HEK293 (cell line): ENCODE measurements around the gene TES.

Experiments
- CTCF ChIA-PET: fragments of 350-600 bp; formaldehyde crosslinking; extraction: SDS; loops from one replicate; lab custom pipeline; 2021; ENCODE audit warnings: antibody characterized with exemption; lab: Yijun Ruan, JAX
- POLR2A ChIA-PET: fragments of 300-600 bp; formaldehyde crosslinking; extraction: SDS; loops from one replicate; lab custom pipeline; 2020; ENCODE audit warnings: antibody characterized with exemption, inconsistent platforms; lab: Yijun Ruan, JAX
- H3K27ac ChIP-seq: fragments of 200-500 bp; sonication (Bioruptor generic); 2 replicates; pipeline ENCODE4 v1.5.1; 2014; ENCODE audit warnings: low read depth, low read length, control low read depth, inconsistent platforms; ENCODE audit errors: extremely low read depth
- H3K36me3 ChIP-seq, 2 experiments: fragments of 200-500 bp in 1 of 2; sonication (Bioruptor generic) in 1 of 2; 1 replicate in 1 of 2; 2 replicates in 1 of 2; pipeline ENCODE4 v1.5.1; 2014 to 2017; ENCODE audit warnings: inconsistent platforms in 2 of 2, low read length in 2 of 2; ENCODE audit not compliant: control insufficient read depth in 2 of 2, insufficient read depth in 1 of 2
- H3K4me1 ChIP-seq: fragments of 200-500 bp; sonication (Bioruptor generic); 2 replicates; pipeline ENCODE4 v1.5.1; 2014; ENCODE audit warnings: mild to moderate bottlenecking, low read length, inconsistent platforms; ENCODE audit not compliant: control insufficient read depth, insufficient read depth
- H3K4me3 ChIP-seq: 2 replicates; pipeline ENCODE4 v1.5.1; 2011; ENCODE audit warnings: low read depth, mild to moderate bottlenecking, control low read depth, low read length, moderate library complexity
- H3K9me3 ChIP-seq: fragments of 200-500 bp; sonication (Bioruptor generic); 2 replicates; pipeline ENCODE4 v1.5.1; 2014; ENCODE audit warnings: low read depth, low read length, inconsistent platforms; ENCODE audit not compliant: control insufficient read depth, insufficient read depth
- KLF10 ChIP-seq: fragments of 450-650 bp; IDR thresholded peaks from 2 replicates; pipeline ENCODE4 v1.5.1; 2018; ENCODE audit warnings: missing biosample characterization, mild to moderate bottlenecking, missing genetic modification characterization
- MYNN ChIP-seq: fragments of 450-650 bp; formaldehyde crosslinking; IDR thresholded peaks from 2 replicates; pipeline ENCODE4 v1.5.1; 2016; ENCODE audit warnings: missing biosample characterization, missing genetic modification characterization, borderline replicate concordance
- OSR2 ChIP-seq: fragments of 450-650 bp; formaldehyde crosslinking; IDR thresholded peaks from 2 replicates; pipeline ENCODE4 v1.5.1; 2016; ENCODE audit warnings: missing biosample characterization, missing genetic modification characterization
- OVOL3 ChIP-seq: fragments of 450-650 bp; formaldehyde crosslinking; IDR thresholded peaks from 2 replicates; pipeline ENCODE4 v1.5.1; 2016; ENCODE audit warnings: missing biosample characterization, missing genetic modification characterization
- SP2 ChIP-seq: fragments of 450-650 bp; formaldehyde crosslinking; IDR thresholded peaks from 2 replicates; pipeline ENCODE4 v1.5.1; 2016; ENCODE audit warnings: missing biosample characterization, missing genetic modification characterization
- ZFHX2 ChIP-seq: fragments of 450-650 bp; formaldehyde crosslinking; conservative IDR thresholded peaks from 2 replicates; pipeline ENCODE4 v1.5.1; 2016; ENCODE audit warnings: missing biosample characterization, missing genetic modification characterization
- ZFP3 ChIP-seq: fragments of 450-650 bp; formaldehyde crosslinking; IDR thresholded peaks from 2 replicates; pipeline ENCODE4 v1.5.1; 2016; ENCODE audit warnings: low read depth, missing biosample characterization, missing genetic modification characterization
- ZNF133 ChIP-seq: fragments of 450-650 bp; formaldehyde crosslinking; IDR thresholded peaks from 2 replicates; pipeline ENCODE4 v1.5.1; 2016; ENCODE audit warnings: missing biosample characterization, missing genetic modification characterization
- ZNF221 ChIP-seq: fragments of 450-650 bp; formaldehyde crosslinking; IDR thresholded peaks from 2 replicates; pipeline ENCODE4 v1.5.1; 2017; ENCODE audit warnings: missing biosample characterization, missing genetic modification characterization, borderline replicate concordance
- ZNF488 ChIP-seq: fragments of 450-650 bp; formaldehyde crosslinking; IDR thresholded peaks from 2 replicates; pipeline ENCODE4 v1.5.1; 2016; ENCODE audit warnings: missing biosample characterization, missing genetic modification characterization
- ZNF510 ChIP-seq: fragments of 450-650 bp; formaldehyde crosslinking; IDR thresholded peaks from 2 replicates; pipeline ENCODE4 v1.5.1; 2018; ENCODE audit warnings: mild to moderate bottlenecking, missing genetic modification characterization, missing biosample characterization; ENCODE audit not compliant: insufficient replicate concordance
- ZNF521 ChIP-seq: fragments of 450-650 bp; formaldehyde crosslinking; IDR thresholded peaks from 2 replicates; pipeline ENCODE4 v1.5.1; 2017; ENCODE audit warnings: missing biosample characterization, mild to moderate bottlenecking, missing genetic modification characterization
- ZNF549 ChIP-seq: fragments of 450-650 bp; IDR thresholded peaks from 2 replicates; pipeline ENCODE4 v1.5.1; 2018; ENCODE audit warnings: missing biosample characterization, missing genetic modification characterization, mild to moderate bottlenecking, inconsistent platforms, moderate library complexity
- ZNF580 ChIP-seq: fragments of 450-650 bp; formaldehyde crosslinking; IDR thresholded peaks from 2 replicates; pipeline ENCODE4 v1.5.1; 2016; ENCODE audit warnings: missing biosample characterization, missing genetic modification characterization
- ZNF585B ChIP-seq: fragments of 450-650 bp; formaldehyde crosslinking; IDR thresholded peaks from 2 replicates; pipeline ENCODE4 v1.5.1; 2016; ENCODE audit warnings: missing biosample characterization, missing genetic modification characterization
- ZNF623 ChIP-seq: fragments of 450-650 bp; formaldehyde crosslinking; IDR thresholded peaks from 2 replicates; pipeline ENCODE4 v1.5.1; 2016; ENCODE audit warnings: missing biosample characterization, missing genetic modification characterization
- ZNF692 ChIP-seq: fragments of 450-650 bp; formaldehyde crosslinking; IDR thresholded peaks from 2 replicates; pipeline ENCODE4 v1.5.1; 2016; ENCODE audit warnings: missing biosample characterization, missing genetic modification characterization
- ZNF792 ChIP-seq: fragments of 450-650 bp; formaldehyde crosslinking; IDR thresholded peaks from 2 replicates; pipeline ENCODE4 v1.5.1; 2016; ENCODE audit warnings: missing biosample characterization, missing genetic modification characterization
- TF ChIP-seq, protein P1 (sequence below): fragments of 450-650 bp; formaldehyde crosslinking; IDR thresholded peaks from 2 replicates; pipeline ENCODE4 v1.5.1; 2016; ENCODE audit warnings: missing biosample characterization, missing genetic modification characterization
- TF ChIP-seq, protein P2 (sequence below): fragments of 450-650 bp; formaldehyde crosslinking; IDR thresholded peaks from 2 replicates; pipeline ENCODE4 v1.5.1; 2016; ENCODE audit warnings: missing biosample characterization, missing genetic modification characterization

TES gene

DNA sequence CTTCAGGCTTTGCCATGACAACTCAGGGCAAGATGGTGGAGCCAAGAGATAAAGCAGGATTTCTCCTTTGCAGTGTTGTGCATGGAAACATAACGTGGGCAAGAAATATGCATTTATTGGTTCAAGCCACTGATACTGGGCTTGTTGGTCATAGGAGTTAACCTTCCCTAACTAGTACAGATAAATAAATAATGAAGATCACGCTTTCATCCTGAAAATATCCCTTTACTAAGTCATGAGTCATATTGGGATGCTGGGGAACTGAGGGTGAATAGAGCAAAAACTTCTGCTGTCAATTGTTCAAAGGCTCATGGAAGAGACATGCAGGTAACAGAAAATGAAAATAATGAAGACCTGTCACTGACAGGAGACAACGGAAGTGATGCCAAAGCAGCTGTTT, 55.5 kb downstream of the TES start (continued):
- no peak for TF ChIP-seq ZFP3 (tag by site-specific recombination)

- CTCF ChIA-PET: interaction anchor here (0.7 kb wide), 1 partner anchor 43 kb away, joined by 3 read pairs; no protein-coding TSS in a partner anchor
- POLR2A ChIA-PET: no interaction called here
Measured at GRCh38 chr7:116269466-116269865, 59.1 kb downstream of the TES start.

GRCh38 chr7:116271161-116271913, 61.0 kb downstream of the TES start:
- Histone ChIP-seq H3K4me3 (no peak overlapping the region), H3K36me3 (no peaks in the 10 kb centered on the region), H3K9me3 (no peaks in the 10 kb centered on the region), H3K4me1 (no peaks in the 10 kb centered on the region), H3K27ac (no peak overlapping the region)
- TF ChIP-seq ZNF549 (tag by site-specific recombination): no peak
- TF ChIP-seq, protein P1, sequence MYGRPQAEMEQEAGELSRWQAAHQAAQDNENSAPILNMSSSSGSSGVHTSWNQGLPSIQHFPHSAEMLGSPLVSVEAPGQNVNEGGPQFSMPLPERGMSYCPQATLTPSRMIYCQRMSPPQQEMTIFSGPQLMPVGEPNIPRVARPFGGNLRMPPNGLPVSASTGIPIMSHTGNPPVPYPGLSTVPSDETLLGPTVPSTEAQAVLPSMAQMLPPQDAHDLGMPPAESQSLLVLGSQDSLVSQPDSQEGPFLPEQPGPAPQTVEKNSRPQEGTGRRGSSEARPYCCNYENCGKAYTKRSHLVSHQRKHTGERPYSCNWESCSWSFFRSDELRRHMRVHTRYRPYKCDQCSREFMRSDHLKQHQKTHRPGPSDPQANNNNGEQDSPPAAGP: no peak
- no peak for TF ChIP-seq MYNN (tag by site-specific recombination)
- TF ChIP-seq ZNF692 (tag by site-specific recombination): no peak
- no peak for TF ChIP-seq SP2 (tag by site-specific recombination)
- no peak for TF ChIP-seq OSR2 (tag by site-specific recombination)
- TF ChIP-seq ZFHX2 (tag by site-specific recombination): no peak
- no peak for TF ChIP-seq OVOL3 (tag by site-specific recombination)
- TF ChIP-seq ZNF510 (tag by site-specific recombination): no peak
- TF ChIP-seq ZNF221 (tag by site-specific recombination): no peak
- no peak for TF ChIP-seq KLF10
- TF ChIP-seq ZNF488 (tag by site-specific recombination): no peak
- no peak for TF ChIP-seq ZNF580
- TF ChIP-seq ZNF792 (tag by site-specific recombination): no peak
- no peak for TF ChIP-seq ZNF585B (tag by site-specific recombination)
- no peak for TF ChIP-seq ZNF521 (tag by site-specific recombination)
- ChIA-PET POLR2A (no interaction called here), CTCF (interaction anchor here (0.6 to 1.0 kb wide), 4 partner anchors 11 to 1230 kb away, joined by 3 to 5 read pairs (median 3); no protein-coding TSS in a partner anchor)

More at GRCh38 chr7:116269466-116269865, 59.1 kb downstream of the TES start:
- H3K4me1 ChIP-seq: no peaks in the 10 kb centered on the region
- no peaks in the 10 kb centered on the region for H3K36me3 ChIP-seq
- TF ChIP-seq, protein P2, sequence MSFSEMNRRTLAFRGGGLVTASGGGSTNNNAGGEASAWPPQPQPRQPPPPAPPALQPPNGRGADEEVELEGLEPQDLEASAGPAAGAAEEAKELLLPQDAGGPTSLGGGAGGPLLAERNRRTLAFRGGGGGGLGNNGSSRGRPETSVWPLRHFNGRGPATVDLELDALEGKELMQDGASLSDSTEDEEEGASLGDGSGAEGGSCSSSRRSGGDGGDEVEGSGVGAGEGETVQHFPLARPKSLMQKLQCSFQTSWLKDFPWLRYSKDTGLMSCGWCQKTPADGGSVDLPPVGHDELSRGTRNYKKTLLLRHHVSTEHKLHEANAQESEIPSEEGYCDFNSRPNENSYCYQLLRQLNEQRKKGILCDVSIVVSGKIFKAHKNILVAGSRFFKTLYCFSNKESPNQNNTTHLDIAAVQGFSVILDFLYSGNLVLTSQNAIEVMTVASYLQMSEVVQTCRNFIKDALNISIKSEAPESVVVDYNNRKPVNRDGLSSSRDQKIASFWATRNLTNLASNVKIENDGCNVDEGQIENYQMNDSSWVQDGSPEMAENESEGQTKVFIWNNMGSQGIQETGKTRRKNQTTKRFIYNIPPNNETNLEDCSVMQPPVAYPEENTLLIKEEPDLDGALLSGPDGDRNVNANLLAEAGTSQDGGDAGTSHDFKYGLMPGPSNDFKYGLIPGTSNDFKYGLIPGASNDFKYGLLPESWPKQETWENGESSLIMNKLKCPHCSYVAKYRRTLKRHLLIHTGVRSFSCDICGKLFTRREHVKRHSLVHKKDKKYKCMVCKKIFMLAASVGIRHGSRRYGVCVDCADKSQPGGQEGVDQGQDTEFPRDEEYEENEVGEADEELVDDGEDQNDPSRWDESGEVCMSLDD: no peak
- TF ChIP-seq ZNF623 (tag by site-specific recombination): no peak
- TF ChIP-seq ZNF133 (tag by site-specific recombination): no peak
- H3K27ac ChIP-seq: no peak overlapping the region
- H3K9me3 ChIP-seq: no peaks in the 10 kb centered on the region
- H3K4me3 ChIP-seq: no peak overlapping the region
